HUES48 (cell line): ENCODE results near the gene FBXO48.
"Not testable (repeated sequence)": the region's sequence is repeated elsewhere in the genome, so short reads cannot be mapped to it uniquely, and the experiment has no call there.

Experiments
- H3K27ac ChIP-seq: one replicate; pipeline ENCODE4 v1.7.0; 2013; ENCODE audit warnings: low read depth, low read length, inconsistent platforms
- H3K27me3 ChIP-seq: 2 replicates; pipeline ENCODE4 v1.6.1; 2013; ENCODE audit warnings: mild to moderate bottlenecking, low read length; ENCODE audit not compliant: control insufficient read depth, insufficient read depth
- H3K36me3 ChIP-seq: 2 replicates; pipeline ENCODE4 v1.6.1; 2013; ENCODE audit warnings: low read length; ENCODE audit not compliant: control insufficient read depth, insufficient read depth
- H3K4me1 ChIP-seq: 2 replicates; pipeline ENCODE4 v1.6.1; 2013; ENCODE audit warnings: mild to moderate bottlenecking, low read length; ENCODE audit not compliant: control insufficient read depth, insufficient read depth
- H3K4me3 ChIP-seq: 2 replicates; pipeline ENCODE4 v1.5.1; 2013; ENCODE audit warnings: mild to moderate bottlenecking, low read depth, low read length
- H3K9ac ChIP-seq: 2 replicates; pipeline ENCODE4 v1.6.1; 2013; ENCODE audit warnings: mild to moderate bottlenecking, low read depth, low read length, moderate library complexity
- H3K9me3 ChIP-seq: 2 replicates; pipeline ENCODE4 v1.6.1; 2013; ENCODE audit warnings: low read length; ENCODE audit not compliant: control insufficient read depth, insufficient read depth

The FBXO48 gene

GRCh38 chr2:68453761-68454360 lies 13.2 kb downstream of the FBXO48 start:
- Histone ChIP-seq H3K4me1 (no peaks in the 10 kb centered on the region), H3K4me3 (no peak overlapping the region), H3K27ac (no peak overlapping the region), H3K9ac (no peak overlapping the region), H3K27me3 (no peaks in the 10 kb centered on the region), H3K9me3 (no peaks in the 10 kb centered on the region), H3K36me3 (no peaks in the 10 kb centered on the region)

DNA sequence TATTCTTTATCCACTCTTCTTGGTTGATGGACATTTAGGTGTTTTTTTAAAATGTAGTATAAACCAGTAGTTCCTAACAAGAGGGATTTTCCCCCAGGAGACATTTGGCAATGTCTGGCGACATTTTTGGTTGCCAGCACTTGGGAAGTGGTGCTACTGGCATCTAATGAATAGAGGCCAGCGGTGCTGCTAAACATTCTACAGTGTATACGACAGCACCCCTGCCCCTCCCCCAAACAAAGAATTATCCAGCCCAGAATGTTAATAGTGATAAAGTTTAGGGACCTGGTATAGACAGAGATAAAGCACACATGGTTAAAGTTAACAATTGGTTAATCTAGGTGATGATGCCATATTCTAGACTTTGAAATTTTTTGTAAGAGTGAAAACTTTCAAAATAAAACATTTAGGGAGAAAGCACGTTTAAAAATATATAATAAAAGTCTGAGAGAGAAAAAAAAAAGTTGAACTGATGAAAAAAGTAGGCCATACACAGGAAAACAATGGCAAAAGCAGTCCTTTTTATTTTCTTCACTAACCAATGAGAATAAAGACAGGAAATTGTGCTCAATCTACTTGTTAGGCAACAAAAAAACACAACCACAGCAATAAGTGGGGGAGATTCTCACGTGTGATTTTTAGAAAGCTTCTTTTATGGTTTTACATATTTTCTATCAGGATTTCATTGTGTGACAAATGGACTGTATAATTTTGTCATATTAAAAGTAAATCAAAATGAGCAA lies 14.8 kb downstream of the FBXO48 start:
- H3K9ac ChIP-seq: no peak overlapping the region
- no peaks in the 10 kb centered on the region for H3K4me1 ChIP-seq
- H3K9me3 ChIP-seq: no peaks in the 10 kb centered on the region

GRCh38 chr2:68448671-68449653 lies 18.1 kb downstream of the FBXO48 start:
- no peaks in the 10 kb centered on the region for H3K4me1 ChIP-seq
- H3K9me3 ChIP-seq: no peaks in the 10 kb centered on the region
- no peaks in the 10 kb centered on the region for H3K27me3 ChIP-seq
- H3K36me3 ChIP-seq: no peaks in the 10 kb centered on the region
- H3K4me3 ChIP-seq: no peak overlapping the region
- no peak overlapping the region for H3K9ac ChIP-seq
- no peak overlapping the region for H3K27ac ChIP-seq

More for the DNA sequence above, 14.8 kb downstream of the FBXO48 start:
- no peaks in the 10 kb centered on the region for H3K27me3 ChIP-seq
- H3K4me3 ChIP-seq: no peak overlapping the region
- H3K27ac ChIP-seq: no peak overlapping the region
- no peaks in the 10 kb centered on the region for H3K36me3 ChIP-seq

GRCh38 chr2:68447118-68447517 lies 20.0 kb downstream of the FBXO48 start:
- no peak overlapping the region for H3K9ac ChIP-seq
- no peaks in the 10 kb centered on the region for H3K36me3 ChIP-seq
- no peaks in the 10 kb centered on the region for H3K27me3 ChIP-seq
- no peak overlapping the region for H3K27ac ChIP-seq
- H3K4me3 ChIP-seq: no peak overlapping the region
- no peaks in the 10 kb centered on the region for H3K9me3 ChIP-seq
- no peaks in the 10 kb centered on the region for H3K4me1 ChIP-seq

GRCh38 chr2:68446425-68446824 lies 20.7 kb downstream of the FBXO48 start:
- not testable (repeated sequence) for H3K4me3 ChIP-seq, H3K4me1 ChIP-seq, H3K27me3 ChIP-seq, H3K27ac ChIP-seq, H3K36me3 ChIP-seq, H3K9ac ChIP-seq, H3K9me3 ChIP-seq

- H3K27ac ChIP-seq: no peak overlapping the region
- H3K9ac ChIP-seq: no peak overlapping the region
- no peak overlapping the region for H3K4me3 ChIP-seq
- no peaks in the 10 kb centered on the region for H3K36me3 ChIP-seq
- no peaks in the 10 kb centered on the region for H3K4me1 ChIP-seq
- H3K27me3 ChIP-seq: no peaks in the 10 kb centered on the region
- no peaks in the 10 kb centered on the region for H3K9me3 ChIP-seq
These were observed 25.1 kb downstream of the FBXO48 start for GRCh38 chr2:68441994-68442322.

GRCh38 chr2:68441179-68441993 lies 25.7 kb downstream of the FBXO48 start:
- H3K27ac ChIP-seq: no peak overlapping the region
- H3K9me3 ChIP-seq: no peaks in the 10 kb centered on the region
- H3K27me3 ChIP-seq: no peaks in the 10 kb centered on the region
- H3K4me3 ChIP-seq: no peak overlapping the region
- H3K4me1 ChIP-seq: no peaks in the 10 kb centered on the region
- H3K9ac ChIP-seq: no peak overlapping the region
- H3K36me3 ChIP-seq: no peaks in the 10 kb centered on the region

DNA sequence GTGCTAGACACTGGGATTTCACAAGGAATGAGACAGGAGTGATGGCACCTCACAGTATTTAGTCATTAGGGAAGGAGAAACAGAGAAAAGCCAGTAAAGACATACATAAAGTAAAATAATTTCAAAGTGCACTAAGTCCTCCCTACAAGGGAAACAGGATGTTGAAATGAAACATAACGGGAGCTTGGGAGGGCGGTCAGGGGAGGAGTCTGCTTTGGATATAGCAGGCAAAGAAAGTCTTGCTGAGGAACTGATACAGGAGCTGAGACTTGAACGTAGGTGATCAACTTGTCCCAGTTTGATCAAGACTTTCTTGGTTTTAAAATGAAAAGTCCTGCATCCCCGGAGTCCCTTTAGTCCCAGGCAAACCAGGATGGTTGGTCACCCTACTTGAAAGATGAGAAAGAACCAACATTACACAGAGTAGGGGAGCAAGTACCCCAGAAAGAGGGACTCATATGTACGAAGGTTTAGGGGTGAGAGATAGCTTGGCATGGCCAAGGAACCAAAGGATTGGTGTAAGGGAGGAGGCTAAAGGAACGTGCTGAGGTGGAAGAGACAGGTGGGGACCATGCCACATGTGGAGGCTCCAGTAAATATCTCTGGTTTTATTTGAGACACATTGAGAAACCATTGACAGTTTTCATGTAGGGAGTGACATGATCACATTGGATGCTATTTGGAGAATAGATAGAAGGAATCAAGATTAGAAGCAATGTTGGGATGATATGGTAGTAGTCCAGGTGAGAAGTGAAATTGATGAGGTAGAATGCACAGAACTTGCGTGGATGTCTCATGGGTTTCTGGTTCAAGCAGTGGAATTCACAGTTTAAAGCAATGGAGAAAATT lies 28.4 kb downstream of the FBXO48 start:
- H3K4me1 ChIP-seq: no peaks in the 10 kb centered on the region
- no peak overlapping the region for H3K27ac ChIP-seq
- no peaks in the 10 kb centered on the region for H3K9me3 ChIP-seq
- no peaks in the 10 kb centered on the region for H3K36me3 ChIP-seq
- H3K4me3 ChIP-seq: no peak overlapping the region
- H3K9ac ChIP-seq: no peak overlapping the region
- H3K27me3 ChIP-seq: no peaks in the 10 kb centered on the region

DNA sequence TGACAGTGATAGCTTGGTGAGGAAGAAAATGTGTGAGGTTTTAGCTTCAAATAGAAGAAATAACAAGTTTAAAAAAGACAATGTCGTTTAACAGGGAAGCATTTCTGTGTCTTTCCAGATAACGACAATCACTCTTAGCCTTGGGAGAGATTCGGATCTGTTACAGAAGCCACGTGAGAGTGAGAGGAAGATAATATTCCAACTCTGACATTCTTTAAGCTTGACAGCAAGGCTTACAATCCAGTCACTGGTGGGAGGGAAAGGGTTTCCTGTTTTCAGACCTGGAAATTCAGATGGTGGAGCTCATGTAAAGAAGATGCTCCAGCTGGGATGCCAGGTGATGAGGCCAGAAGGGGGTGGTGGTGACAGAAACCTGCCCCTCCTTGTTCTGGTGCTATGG lies 30.8 kb downstream of the FBXO48 start:
- no peaks in the 10 kb centered on the region for H3K4me1 ChIP-seq
- no peak overlapping the region for H3K9ac ChIP-seq
- H3K9me3 ChIP-seq: no peaks in the 10 kb centered on the region
- no peaks in the 10 kb centered on the region for H3K27me3 ChIP-seq
- no peak overlapping the region for H3K27ac ChIP-seq
- no peaks in the 10 kb centered on the region for H3K36me3 ChIP-seq
- H3K4me3 ChIP-seq: no peak overlapping the region

GRCh38 chr2:68435615-68436014 lies 31.5 kb downstream of the FBXO48 start:
- H3K27ac ChIP-seq: no peak overlapping the region
- H3K9me3 ChIP-seq: no peaks in the 10 kb centered on the region
- H3K9ac ChIP-seq: no peak overlapping the region
- H3K27me3 ChIP-seq: no peaks in the 10 kb centered on the region
- H3K4me1 ChIP-seq: no peaks in the 10 kb centered on the region
- no peak overlapping the region for H3K4me3 ChIP-seq
- no peaks in the 10 kb centered on the region for H3K36me3 ChIP-seq
